NB4 (cell line): Measurements from ENCODE around the gene C9orf43.

Source experiments
- CTCF ChIP-seq: IDR thresholded peaks from one replicate; pipeline ENCODE4 v1.5.1; 2012; ENCODE audit warnings: low read depth, low read length
- MAX ChIP-seq: IDR thresholded peaks from 2 replicates; pipeline ENCODE4 v1.6.1; 2011; ENCODE audit warnings: low read depth, low read length
- MYC ChIP-seq: IDR thresholded peaks from 2 replicates; pipeline ENCODE4 v1.6.1; 2011; ENCODE audit warnings: low read depth, low read length
- POLR2A ChIP-seq: IDR thresholded peaks from 2 replicates; pipeline ENCODE4 v1.6.1; 2011; ENCODE audit warnings: mild to moderate bottlenecking; ENCODE audit not compliant: insufficient read length; ENCODE audit errors: extremely low read depth

- TF ChIP-seq MYC, result 0 out of 2 replicates have a peak, but pooled peaks have one; percentile 6
- TF ChIP-seq POLR2A, result no peak
- TF ChIP-seq CTCF, result peak; percentile 20
- TF ChIP-seq MAX, result no peak
These were observed 35.8 kb downstream of the C9orf43 start for GRCh38 chr9:113446323-113446740.
